Measurements from ENCODE around the gene STK32C. TPM values are rescaled to one million over a fixed set of nuclear protein-coding genes. Genes with fewer than 3 reads are reported as not detected.
"Not testable (repeated sequence)": the region's sequence is repeated elsewhere in the genome, so short reads cannot be mapped to it uniquely, and the experiment has no call there.

STK32C gene
- polyA plus RNA-seq, 1 donor from 2014 or later: 23.2 TPM

GRCh38 chr10:132162590-132163277 is 145.0 kb downstream of the STK32C start:
- Histone ChIP-seq H3K9me2 (ENCODE audit: insufficient read depth, low read length) (no peaks in the 10 kb centered on the region), H2AFZ (ENCODE audit: low read depth, low read length) (no peak overlapping the region), H3K9me3 (ENCODE audit: low read length) (no peaks in the 10 kb centered on the region), H3K36me3 (ENCODE audit: insufficient read depth, low read length) (no peaks in the 10 kb centered on the region), H3K27ac (ENCODE audit: low read length) (no peak overlapping the region), H3K27me3 (ENCODE audit: insufficient read depth, low read depth, low read length) (no peaks in the 10 kb centered on the region), H3K79me2 (replicated peaks; ENCODE audit: insufficient read depth, low read length) (no peaks in the 10 kb centered on the region), H3K9ac (ENCODE audit: low read length) (peak overlapping the region; percentile 13), H3F3A (ENCODE audit: insufficient read depth, low read length, poor library complexity, severe bottlenecking) (no peaks in the 10 kb centered on the region), H3K4me3 (ENCODE audit: low read length) (no peak overlapping the region), H3K4me2 (ENCODE audit: low read length) (no peak overlapping the region), H4K20me1 (ENCODE audit: insufficient read depth) (no peaks in the 10 kb centered on the region)
- TF ChIP-seq MXI1 (conservative IDR thresholded peaks at IDR 0.05; ENCODE audit: poor library complexity, severe bottlenecking) (no peak), SMC3 (conservative IDR thresholded peaks at IDR 0.05; ENCODE audit: poor library complexity) (no peak), TAF1 (IDR thresholded peaks at IDR 0.05; ENCODE audit: low read depth) (no peak), POLR2AphosphoS5 (IDR thresholded peaks at IDR 0.05) (no peak), EP300 (conservative IDR thresholded peaks at IDR 0.05; ENCODE audit: poor library complexity, severe bottlenecking) (no peak), RAD21 (conservative IDR thresholded peaks at IDR 0.05) (no peak), CTCF (IDR thresholded peaks at IDR 0.05; ENCODE audit: poor library complexity, severe bottlenecking) (no peak), EZH2 (IDR thresholded peaks at IDR 0.05; ENCODE audit: borderline replicate concordance, insufficient read depth, low read length, poor library complexity, severe bottlenecking) (no peak), REST (IDR thresholded peaks at IDR 0.05; ENCODE audit: borderline replicate concordance) (no peak)

GRCh38 chr10:132162021-132162531 is 145.7 kb downstream of the STK32C start:
- Histone ChIP-seq H3K79me2 (replicated peaks; ENCODE audit: insufficient read depth, low read length) (no peaks in the 10 kb centered on the region), H3K4me3 (ENCODE audit: low read length) (peak overlapping the region; percentile 28), H3F3A (ENCODE audit: insufficient read depth, low read length, poor library complexity, severe bottlenecking) (no peaks in the 10 kb centered on the region), H3K27me3 (ENCODE audit: insufficient read depth, low read depth, low read length) (no peaks in the 10 kb centered on the region), H3K9ac (ENCODE audit: low read length) (peak overlapping the region; percentile 33), H3K36me3 (ENCODE audit: insufficient read depth, low read length) (no peaks in the 10 kb centered on the region), H3K27ac (ENCODE audit: low read length) (no peak overlapping the region), H4K20me1 (ENCODE audit: insufficient read depth) (no peaks in the 10 kb centered on the region), H3K9me3 (ENCODE audit: low read length) (no peaks in the 10 kb centered on the region), H3K9me2 (ENCODE audit: insufficient read depth, low read length) (no peaks in the 10 kb centered on the region), H2AFZ (ENCODE audit: low read depth, low read length) (no peak overlapping the region), H3K4me2 (ENCODE audit: low read length) (no peak overlapping the region)
- TF ChIP-seq POLR2AphosphoS5 (IDR thresholded peaks at IDR 0.05) (no peak), EP300 (conservative IDR thresholded peaks at IDR 0.05; ENCODE audit: poor library complexity, severe bottlenecking) (no peak), EZH2 (IDR thresholded peaks at IDR 0.05; ENCODE audit: borderline replicate concordance, insufficient read depth, low read length, poor library complexity, severe bottlenecking) (no peak)

GRCh38 chr10:132160834-132161622 is 146.7 kb downstream of the STK32C start:
- not testable (repeated sequence) for H3K79me2 ChIP-seq (replicated peaks; ENCODE audit: insufficient read depth, low read length); H3F3A ChIP-seq (ENCODE audit: insufficient read depth, low read length, poor library complexity, severe bottlenecking); H2AFZ ChIP-seq (ENCODE audit: low read depth, low read length); H3K9me2 ChIP-seq (ENCODE audit: insufficient read depth, low read length); H3K4me3 ChIP-seq (ENCODE audit: low read length); H3K4me2 ChIP-seq (ENCODE audit: low read length); H4K20me1 ChIP-seq (ENCODE audit: insufficient read depth); H3K27ac ChIP-seq (ENCODE audit: low read length); H3K36me3 ChIP-seq (ENCODE audit: insufficient read depth, low read length); H3K9me3 ChIP-seq (ENCODE audit: low read length); H3K27me3 ChIP-seq (ENCODE audit: insufficient read depth, low read depth, low read length)
- H3K9ac ChIP-seq (ENCODE audit: low read length): peak overlapping the region; percentile 20

GRCh38 chr10:132160231-132160630 is 147.5 kb downstream of the STK32C start:
- H3K4me3 ChIP-seq (ENCODE audit: low read length); H4K20me1 ChIP-seq (ENCODE audit: insufficient read depth); H3K4me2 ChIP-seq (ENCODE audit: low read length); H3K9ac ChIP-seq (ENCODE audit: low read length); H3K9me2 ChIP-seq (ENCODE audit: insufficient read depth, low read length); H3K27ac ChIP-seq (ENCODE audit: low read length); H3K79me2 ChIP-seq (replicated peaks; ENCODE audit: insufficient read depth, low read length); H3K9me3 ChIP-seq (ENCODE audit: low read length); H3K27me3 ChIP-seq (ENCODE audit: insufficient read depth, low read depth, low read length); H3F3A ChIP-seq (ENCODE audit: insufficient read depth, low read length, poor library complexity, severe bottlenecking); H2AFZ ChIP-seq (ENCODE audit: low read depth, low read length); H3K36me3 ChIP-seq (ENCODE audit: insufficient read depth, low read length): not testable (repeated sequence)

All from neural cell (in vitro differentiated cells).